Measurements from ENCODE around the gene NCOA1.

NCOA1 gene

GRCh38 chr2:24712296-24712695 lies 221.2 kb downstream of the NCOA1 start:
- FAIRE-seq = no peak

- FAIRE-seq = no peak
Observed at GRCh38 chr2:24717263-24717951, 226.4 kb downstream of the NCOA1 start.

- no peak for FAIRE-seq
Observed at GRCh38 chr2:24720310-24720709, 229.3 kb downstream of the NCOA1 start.

- FAIRE-seq = no peak
Observed at GRCh38 chr2:24721470-24721869, 230.4 kb downstream of the NCOA1 start.

- FAIRE-seq = no peak
Observed at GRCh38 chr2:24722141-24722790, 231.2 kb downstream of the NCOA1 start.

- FAIRE-seq = no peak
Observed at GRCh38 chr2:24723191-24723590, 232.1 kb downstream of the NCOA1 start.

GRCh38 chr2:24723665-24724064 lies 232.6 kb downstream of the NCOA1 start:
- no peak for FAIRE-seq

- FAIRE-seq = no peak
Observed at GRCh38 chr2:24724111-24724775, 233.2 kb downstream of the NCOA1 start.

GRCh38 chr2:24725956-24726355 lies 234.9 kb downstream of the NCOA1 start:
- FAIRE-seq = no peak

- no peak for FAIRE-seq
Observed at GRCh38 chr2:24730481-24730880, 239.4 kb downstream of the NCOA1 start.

GRCh38 chr2:24731040-24731439 lies 240.0 kb downstream of the NCOA1 start:
- no peak for FAIRE-seq

- FAIRE-seq = no peak
Observed at GRCh38 chr2:24731923-24732322, 240.9 kb downstream of the NCOA1 start.

- no peak for FAIRE-seq
Observed at GRCh38 chr2:24734741-24735140, 243.7 kb downstream of the NCOA1 start.

GRCh38 chr2:24739354-24740025 lies 248.4 kb downstream of the NCOA1 start:
- no peak for FAIRE-seq

- no peak for FAIRE-seq
Observed at GRCh38 chr2:24740142-24740541, 249.1 kb downstream of the NCOA1 start.

- no peak for FAIRE-seq
Observed at GRCh38 chr2:24742730-24743129, 251.7 kb downstream of the NCOA1 start.

- no peak for FAIRE-seq
Observed at GRCh38 chr2:24743924-24744323, 252.9 kb downstream of the NCOA1 start.

- no peak for FAIRE-seq
Observed at GRCh38 chr2:24744356-24744755, 253.3 kb downstream of the NCOA1 start.

- FAIRE-seq = no peak
Observed at GRCh38 chr2:24745825-24746224, 254.8 kb downstream of the NCOA1 start.

GRCh38 chr2:24747299-24747698 lies 256.2 kb downstream of the NCOA1 start:
- no peak for FAIRE-seq

GRCh38 chr2:24749069-24749691 lies 258.1 kb downstream of the NCOA1 start:
- no peak for FAIRE-seq

GRCh38 chr2:24754985-24755705 lies 264.1 kb downstream of the NCOA1 start:
- no peak for FAIRE-seq

Data from G401.6 (cell line).